HepG2 (cell line): ENCODE data around the gene METTL23. TPM values are rescaled to one million over a fixed set of nuclear protein-coding genes. Genes with fewer than 3 reads are reported as not detected.

Source experiments
- AHDC1 ChIP-seq: sonication (generic); formaldehyde crosslinking; IDR thresholded peaks from 2 replicates; pipeline ENCODE4 v1.5.1; 2020; ENCODE audit warnings: mild to moderate bottlenecking, missing genetic modification reagents, borderline replicate concordance
- KLF16 ChIP-seq, 2 experiments: sonication (generic) in 1 of 2; formaldehyde crosslinking in 1 of 2; IDR thresholded peaks; 2 replicates each; pipeline versions ENCODE4 v1.6.1 to v1.8.0; 2016 to 2023; ENCODE audit warnings: missing genetic modification reagents in 2 of 2, missing compliant biosample characterization in 1 of 2
- KLF6 ChIP-seq: IDR thresholded peaks from 2 replicates; pipeline ENCODE4 v1.8.0; 2016; ENCODE audit warnings: missing biosample characterization, missing genetic modification reagents
- NFRKB ChIP-seq: fragments of 450-650 bp; IDR thresholded peaks from 2 replicates; pipeline ENCODE4 v1.6.1; 2017
- PITX1 ChIP-seq: sonication (generic); formaldehyde crosslinking; IDR thresholded peaks from 2 replicates; pipeline ENCODE4 v1.5.1; 2020; ENCODE audit warnings: mild to moderate bottlenecking, missing genetic modification reagents
- PRMT3 ChIP-seq: sonication (generic); formaldehyde crosslinking; IDR thresholded peaks from 2 replicates; pipeline ENCODE4 v1.8.1; 2022; ENCODE audit warnings: low read depth, mild to moderate bottlenecking, moderate library complexity, missing genetic modification reagents, borderline replicate concordance
- RAD21 ChIP-seq: fragments of 450-650 bp; formaldehyde crosslinking; IDR thresholded peaks from 2 replicates; pipeline ENCODE4 v1.5.0; 2020; ENCODE audit warnings: mild to moderate bottlenecking
- SPEN ChIP-seq: sonication (generic); formaldehyde crosslinking; IDR thresholded peaks from 2 replicates; pipeline ENCODE4 v1.5.1; 2020; ENCODE audit warnings: low read depth, mild to moderate bottlenecking, missing genetic modification reagents
- TCF12 ChIP-seq, 2 experiments: fragments of 450-650 bp in 1 of 2; sonication (generic) in 1 of 2; formaldehyde crosslinking in 1 of 2; IDR thresholded peaks; 2 replicates each; pipeline versions ENCODE4 v1.6.1 to v1.8.0; 2017 to 2022; ENCODE audit warnings: antibody characterized with exemption in 1 of 2, mild to moderate bottlenecking in 1 of 2, missing genetic modification reagents in 1 of 2, moderate library complexity in 1 of 2
- YY1 ChIP-seq: IDR thresholded peaks from 2 replicates; pipeline ENCODE4 v1.6.1; 2011; ENCODE audit warnings: low read length, low read depth, moderate library complexity, mild to moderate bottlenecking; ENCODE audit not compliant: insufficient read depth, insufficient replicate concordance
- ZBTB43 ChIP-seq: sonication (generic); formaldehyde crosslinking; conservative IDR thresholded peaks from 2 replicates; pipeline ENCODE4 v1.4.0; 2020; ENCODE audit warnings: missing genetic modification reagents
- ZC3H4 ChIP-seq: sonication (generic); formaldehyde crosslinking; IDR thresholded peaks from 2 replicates; pipeline ENCODE4 v1.4.0; 2020; ENCODE audit warnings: missing genetic modification reagents, borderline replicate concordance
- ZNF3 ChIP-seq: IDR thresholded peaks from 2 replicates; pipeline ENCODE4 v1.7.0; 2017; ENCODE audit warnings: inconsistent platforms
- ZNF552 ChIP-seq: sonication (generic); formaldehyde crosslinking; IDR thresholded peaks from 2 replicates; pipeline ENCODE4 v1.9.0; 2022; ENCODE audit warnings: missing genetic modification reagents, mild to moderate bottlenecking, borderline replicate concordance
- ZNF615 ChIP-seq: sonication (generic); formaldehyde crosslinking; IDR thresholded peaks from 2 replicates; pipeline ENCODE4 v1.5.0; 2020; ENCODE audit warnings: mild to moderate bottlenecking, missing genetic modification reagents, borderline replicate concordance
- ZNF749 ChIP-seq: sonication (generic); formaldehyde crosslinking; IDR thresholded peaks from 2 replicates; pipeline ENCODE4 v1.8.0; 2022; ENCODE audit warnings: mild to moderate bottlenecking, missing genetic modification reagents, moderate library complexity, borderline replicate concordance
- ZNF784 ChIP-seq: sonication (generic); formaldehyde crosslinking; IDR thresholded peaks from 2 replicates; pipeline ENCODE4 v1.5.1; 2020; ENCODE audit warnings: missing genetic modification reagents, mild to moderate bottlenecking, borderline replicate concordance
- polyA plus RNA-seq, 8 experiments: library from polyadenylated mRNA; depleted of rRNA in 3 of 8; stranded (reverse) in 7 of 8; unstranded in 1 of 8; fragments of >200 nt; fragmentation: Illumina TruSeq in 4 of 8; extraction: Trizol in 4 of 8; gene quantifications; 2 replicates each; pipeline versions ENCODE4 v1.2.1 to v1.2.3, GENCODE V29; 2011 to 2016; ENCODE audit warnings: low read depth in 4 of 8, missing spikeins in 1 of 8, mixed read lengths in 1 of 8; ENCODE audit not compliant: insufficient read depth in 1 of 8
- total RNA-seq, 5 experiments: library from RNA; depleted of rRNA; stranded (reverse); fragments of >200 nt; fragmentation: Illumina TruSeq; extraction: Trizol; gene quantifications; 2 replicates each; pipeline ENCODE4 v1.2.3, GENCODE V29; 2016; ENCODE audit warnings: low read depth in 1 of 5

METTL23 gene
- total and polyA plus RNA-seq, 2 of the 13 experiments (the other 11 are each of a cell fraction or from before 2014, with no cell fraction given) = 39.9 to 104 TPM

- no peak for TF ChIP-seq ZBTB43
- TF ChIP-seq ZC3H4 (CRISPR knock-in tag) = peak; percentile 91; the same call in 1 of the 2 replicates
- no peak for TF ChIP-seq ZNF749 (CRISPR knock-in tag)
- no peak for TF ChIP-seq ZNF615 (CRISPR knock-in tag)
- TF ChIP-seq SPEN = no peak
- TF ChIP-seq PITX1 (CRISPR knock-in tag) = no peak
- no peak for TF ChIP-seq AHDC1 (CRISPR knock-in tag)
- TF ChIP-seq ZNF552 = no peak
- no peak for TF ChIP-seq NFRKB
- TF ChIP-seq TCF12 (IDR thresholded peaks at IDR 0.05) = no peak
- no peak for TF ChIP-seq TCF12 (CRISPR knock-in tag; IDR thresholded peaks at IDR 0.05)
- no peak for TF ChIP-seq YY1
- no peak for TF ChIP-seq KLF16 (CRISPR knock-in tag; IDR thresholded peaks at IDR 0.05)
- TF ChIP-seq KLF6 (CRISPR knock-in tag) = no peak
- TF ChIP-seq ZNF784 (CRISPR knock-in tag) = no peak; the same call in 1 of the 2 replicates
- TF ChIP-seq PRMT3 (CRISPR knock-in tag) = no peak
- TF ChIP-seq ZNF3 (CRISPR knock-in tag) = no peak
- TF ChIP-seq RAD21 (CRISPR knock-in tag) = no peak
These were observed 6.3 kb downstream of the METTL23 start (continued) for GRCh38 chr17:76732734-76733617.
